ENCODE results near the gene SLC25A13.

- TF ChIP-seq EZH2phosphoT487 (IDR thresholded peaks at IDR 0.05; ENCODE audit: insufficient read depth, low read depth) (no peak), EZH2 (IDR thresholded peaks at IDR 0.05; ENCODE audit: insufficient read depth, poor library complexity, severe bottlenecking) (no peak)
Measured at GRCh38 chr7:96315125-96315512, 6.8 kb downstream of the SLC25A13 start.
